GM12865 (cell line): ENCODE measurements around the gene TUSC2.

Experiments used
- DNase-seq: peaks from one replicate; pipeline ENCODE4 v3.0.0; 2010; ENCODE audit warnings: low read depth
- H3K4me3 ChIP-seq: 2 replicates; pipeline ENCODE4 v1.5.1; 2011; ENCODE audit warnings: mild to moderate bottlenecking, low read depth, low read length, control low read depth
- CTCF ChIP-seq: IDR thresholded peaks from 2 replicates; pipeline ENCODE4 v1.5.1; 2011; ENCODE audit warnings: low read length, control low read depth, low read depth, inconsistent platforms; ENCODE audit not compliant: insufficient read depth; ENCODE audit errors: missing control alignments

Gene TUSC2

GRCh38 chr3:50340448-50341329 lies 12.7 kb upstream of the TUSC2 start, which contains the start of gene RASSF1:
TSS of gene RASSF1 (minus strand) at chr3:50340836. CDS start at chr3:50340805, 31 bp downstream.
- DNase-seq = peak; percentile 92
- no peak for TF ChIP-seq CTCF
- peak within 1 kb of the TSS; percentile 96 for H3K4me3 ChIP-seq

GRCh38 chr3:50340147-50340447 lies 12.1 kb upstream of the TUSC2 start:
- no peak for TF ChIP-seq CTCF
- peak overlapping the region; percentile 96 for H3K4me3 ChIP-seq
- no peak for DNase-seq

- DNase-seq = no peak
- H3K4me3 ChIP-seq = peak overlapping the region; percentile 96
- TF ChIP-seq CTCF = no peak
Observed at GRCh38 chr3:50339485-50340146, 11.6 kb upstream of the TUSC2 start.

GRCh38 chr3:50338965-50339364 lies 10.9 kb upstream of the TUSC2 start:
- no peak for TF ChIP-seq CTCF
- peak overlapping the region; percentile 96 for H3K4me3 ChIP-seq
- DNase-seq = no peak

GRCh38 chr3:50337175-50337861 lies 9.3 kb upstream of the TUSC2 start:
- TF ChIP-seq CTCF = no peak
- H3K4me3 ChIP-seq = peak overlapping the region; percentile 96
- DNase-seq = peak; percentile 100

GRCh38 chr3:50336452-50337174 lies 8.6 kb upstream of the TUSC2 start:
- peak overlapping the region; percentile 96 for H3K4me3 ChIP-seq
- no peak for DNase-seq
- no peak for TF ChIP-seq CTCF
